NT2/D1 (cell line): ENCODE data around the gene ADM2.

Experiments used
- YY1 ChIP-seq: IDR thresholded peaks from 2 replicates; pipeline ENCODE4 v1.6.1; 2011; ENCODE audit not compliant: insufficient read length, insufficient read depth
- ZNF274 ChIP-seq: IDR thresholded peaks from 2 replicates; pipeline ENCODE4 v1.6.1; 2011; ENCODE audit warnings: mild to moderate bottlenecking, low read depth, low read length

- TF ChIP-seq YY1 (no peak), ZNF274 (no peak)
Measured at GRCh38 chr22:50443801-50444625, 37.3 kb upstream of the ADM2 start.
